BE2C (cell line): ENCODE measurements around the gene WNT4.

Experiments
- DNase-seq: peaks from one replicate; pipeline ENCODE4 v3.0.0-alpha.2; 2020
- H3K27me3 ChIP-seq: fragments of 250-450 bp; sonication (Bioruptor Pico); 2 replicates; pipeline ENCODE4 v1.5.1; 2020; ENCODE audit warnings: mild to moderate bottlenecking
- H3K36me3 ChIP-seq: fragments of 250-450 bp; sonication (Bioruptor Pico); 2 replicates; pipeline ENCODE4 v1.5.1; 2020; ENCODE audit warnings: mild to moderate bottlenecking
- H3K4me1 ChIP-seq: fragments of 250-450 bp; sonication (Bioruptor Pico); 2 replicates; pipeline ENCODE4 v1.5.1; 2020
- H3K4me3 ChIP-seq: 2 replicates; pipeline ENCODE4 v1.5.1; 2011; ENCODE audit warnings: low read depth, low read length
- H3K9me3 ChIP-seq: fragments of 250-450 bp; sonication (Bioruptor Pico); 2 replicates; pipeline ENCODE4 v1.5.1; 2020
- TF ChIP-seq, protein P1 (sequence below): IDR thresholded peaks from 2 replicates; pipeline ENCODE4 v1.5.1; 2012; ENCODE audit warnings: mild to moderate bottlenecking, low read depth, low read length

WNT4 gene

GRCh38 chr1:22120469-22120790 is 22.5 kb downstream of the WNT4 start:
- no peak for DNase-seq
- no peaks in the 10 kb centered on the region for H3K36me3 ChIP-seq
- no peaks in the 10 kb centered on the region for H3K9me3 ChIP-seq
- no peak overlapping the region for H3K4me3 ChIP-seq
- no peaks in the 10 kb centered on the region for H3K27me3 ChIP-seq
- H3K4me1 ChIP-seq: peaks cover 17% of the 10 kb centered on the region
- TF ChIP-seq, protein P1, sequence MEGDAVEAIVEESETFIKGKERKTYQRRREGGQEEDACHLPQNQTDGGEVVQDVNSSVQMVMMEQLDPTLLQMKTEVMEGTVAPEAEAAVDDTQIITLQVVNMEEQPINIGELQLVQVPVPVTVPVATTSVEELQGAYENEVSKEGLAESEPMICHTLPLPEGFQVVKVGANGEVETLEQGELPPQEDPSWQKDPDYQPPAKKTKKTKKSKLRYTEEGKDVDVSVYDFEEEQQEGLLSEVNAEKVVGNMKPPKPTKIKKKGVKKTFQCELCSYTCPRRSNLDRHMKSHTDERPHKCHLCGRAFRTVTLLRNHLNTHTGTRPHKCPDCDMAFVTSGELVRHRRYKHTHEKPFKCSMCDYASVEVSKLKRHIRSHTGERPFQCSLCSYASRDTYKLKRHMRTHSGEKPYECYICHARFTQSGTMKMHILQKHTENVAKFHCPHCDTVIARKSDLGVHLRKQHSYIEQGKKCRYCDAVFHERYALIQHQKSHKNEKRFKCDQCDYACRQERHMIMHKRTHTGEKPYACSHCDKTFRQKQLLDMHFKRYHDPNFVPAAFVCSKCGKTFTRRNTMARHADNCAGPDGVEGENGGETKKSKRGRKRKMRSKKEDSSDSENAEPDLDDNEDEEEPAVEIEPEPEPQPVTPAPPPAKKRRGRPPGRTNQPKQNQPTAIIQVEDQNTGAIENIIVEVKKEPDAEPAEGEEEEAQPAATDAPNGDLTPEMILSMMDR: no peak

GRCh38 chr1:22119626-22120468 is 23.1 kb downstream of the WNT4 start:
- Histone ChIP-seq H3K9me3 (no peaks in the 10 kb centered on the region), H3K4me1 (peaks cover 17% of the 10 kb centered on the region), H3K36me3 (no peaks in the 10 kb centered on the region), H3K4me3 (no peak overlapping the region), H3K27me3 (no peaks in the 10 kb centered on the region)
- DNase-seq: no peak
- TF ChIP-seq, protein P1: no peak

GRCh38 chr1:22118291-22118992 is 24.5 kb downstream of the WNT4 start:
- TF ChIP-seq, protein P1: no peak
- DNase-seq: no peak
- Histone ChIP-seq H3K4me1 (peaks cover 24% of the 10 kb centered on the region), H3K27me3 (no peaks in the 10 kb centered on the region), H3K4me3 (no peak overlapping the region), H3K9me3 (no peaks in the 10 kb centered on the region), H3K36me3 (no peaks in the 10 kb centered on the region)

GRCh38 chr1:22117851-22118250 is 25.0 kb downstream of the WNT4 start:
- H3K4me3 ChIP-seq: no peak overlapping the region
- no peaks in the 10 kb centered on the region for H3K27me3 ChIP-seq
- no peak for DNase-seq
- H3K36me3 ChIP-seq: no peaks in the 10 kb centered on the region
- no peaks in the 10 kb centered on the region for H3K9me3 ChIP-seq
- peaks cover 24% of the 10 kb centered on the region for H3K4me1 ChIP-seq
- TF ChIP-seq, protein P1: no peak

DNA sequence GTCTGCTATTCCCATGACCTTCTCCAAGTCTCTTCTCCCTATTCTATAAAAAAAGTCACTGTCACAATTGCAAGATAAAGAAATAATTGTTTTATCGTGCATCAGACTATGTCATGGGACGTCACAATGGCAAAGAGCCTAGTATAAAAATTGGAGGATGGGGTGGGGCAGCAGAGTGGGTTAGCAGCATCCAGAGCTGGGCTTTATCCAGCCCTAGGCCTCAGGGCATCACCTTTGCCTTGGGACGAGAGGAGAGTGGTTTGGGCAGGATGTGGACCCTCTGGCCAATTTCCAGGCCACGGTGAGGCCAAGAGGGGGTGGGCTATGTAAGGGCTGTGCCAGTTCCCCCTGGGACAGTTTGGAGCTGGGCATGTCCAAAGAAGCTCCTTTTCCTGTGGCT is 25.7 kb downstream of the WNT4 start:
- TF ChIP-seq, protein P1: no peak
- no peaks in the 10 kb centered on the region for H3K9me3 ChIP-seq
- H3K4me3 ChIP-seq: no peak overlapping the region
- DNase-seq: no peak
- no peaks in the 10 kb centered on the region for H3K36me3 ChIP-seq
- no peaks in the 10 kb centered on the region for H3K27me3 ChIP-seq
- H3K4me1 ChIP-seq: peaks cover 23% of the 10 kb centered on the region

GRCh38 chr1:22115286-22115685 is 27.6 kb downstream of the WNT4 start:
- H3K36me3 ChIP-seq: no peaks in the 10 kb centered on the region
- peaks cover 8% of the 10 kb centered on the region for H3K4me1 ChIP-seq
- TF ChIP-seq, protein P1: no peak
- DNase-seq: no peak
- H3K4me3 ChIP-seq: no peak overlapping the region
- H3K27me3 ChIP-seq: no peaks in the 10 kb centered on the region
- H3K9me3 ChIP-seq: no peaks in the 10 kb centered on the region
